ENCODE data around the gene CXCL12. TPM values are rescaled to one million over a fixed set of nuclear protein-coding genes. Genes with fewer than 3 reads are reported as not detected.

The CXCL12 gene
- total RNA-seq, 2 donors from 2014 or later: 0.91 to 13.5 TPM

- Mint-ChIP-seq H3K27ac (no peak overlapping the region), H3K4me3 (no peak overlapping the region), H3K4me1 (peaks cover 24% of the 10 kb centered on the region), H3K36me3 (ENCODE audit: low read depth) (no peaks in the 10 kb centered on the region), H3K27me3 (ENCODE audit: insufficient read depth) (peaks cover 69% of the 10 kb centered on the region), H3K9me3 (no peaks in the 10 kb centered on the region)
- Histone ChIP-seq H3K27ac (ENCODE audit: low read depth, low read length) (no peak overlapping the region), H3K27me3 (ENCODE audit: control insufficient read depth, insufficient read depth, low read length, poor library complexity, severe bottlenecking) (peaks cover 57% of the 10 kb centered on the region), H3K4me3 (ENCODE audit: low read length) (no peak overlapping the region), H3K9ac (ENCODE audit: extremely low read depth, low read length, poor library complexity, severe bottlenecking) (no peak overlapping the region), H3K9me3 (ENCODE audit: control insufficient read depth, low read length) (no peaks in the 10 kb centered on the region), H3K36me3 (ENCODE audit: control insufficient read depth, insufficient read depth, low read length) (no peaks in the 10 kb centered on the region), H3K4me1 (ENCODE audit: control insufficient read depth, insufficient read depth, low read length) (peaks cover 12% of the 10 kb centered on the region)
- TF ChIP-seq CTCF (conservative IDR thresholded peaks at IDR 0.05): no peak
- DNase-seq: peak; percentile 36
- 57 to 87% methylated on average over 1 to 4 of the region's 4 CpGs for WGBS, 2 experiments (ENCODE audit: insufficient coverage in 1 of 2, insufficient read length in 1 of 2)
These were observed 9.9 kb upstream of the CXCL12 start for GRCh38 chr10:44394696-44395381.

DNA sequence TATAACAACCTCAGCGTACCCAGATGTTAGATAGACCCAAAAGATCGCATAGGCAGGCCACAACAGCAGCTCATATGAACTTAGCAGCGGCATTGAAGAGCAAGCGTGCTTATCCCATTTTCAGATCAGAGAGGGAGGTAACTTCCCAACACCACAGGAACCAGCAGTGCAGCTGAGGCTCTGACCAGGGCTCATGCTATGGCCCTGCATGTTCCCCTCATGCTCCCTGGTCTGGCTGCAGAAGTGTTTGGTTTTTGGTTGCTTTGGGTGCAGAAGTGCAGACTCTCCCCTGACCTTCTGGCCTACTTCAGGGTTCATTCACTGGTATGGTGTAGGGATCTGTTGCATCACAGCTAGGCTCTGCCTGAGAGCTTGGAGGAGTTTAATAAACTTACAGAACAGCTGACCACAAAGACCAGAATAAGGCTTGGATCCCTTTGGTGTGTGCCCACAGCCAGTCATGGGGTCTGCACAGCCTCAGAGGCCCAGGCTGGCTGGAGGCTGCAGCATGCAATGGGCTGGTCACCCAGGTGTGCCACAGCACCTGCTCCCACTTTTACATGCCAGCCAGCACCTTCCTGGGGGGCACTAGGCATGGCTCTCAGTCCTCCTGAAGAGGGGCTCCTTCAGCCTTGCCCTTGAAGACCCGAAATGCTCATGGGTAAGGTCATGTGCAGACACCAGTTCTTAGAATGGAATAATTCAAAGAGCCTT is 9.1 kb upstream of the CXCL12 start:
- no peaks in the 10 kb centered on the region for H3K9me3 Mint-ChIP-seq
- no peaks in the 10 kb centered on the region for H3K36me3 Mint-ChIP-seq (ENCODE audit: low read depth)
- WGBS, 2 experiments (ENCODE audit: insufficient coverage in 1 of 2, insufficient read length in 1 of 2): 88% methylated on average over 5 of the region's 5 CpGs; no CpG with 5 or more reads in 1 of the 2 experiments
- Histone ChIP-seq H3K9me3 (ENCODE audit: control insufficient read depth, low read length) (no peaks in the 10 kb centered on the region), H3K36me3 (ENCODE audit: control insufficient read depth, insufficient read depth, low read length) (no peaks in the 10 kb centered on the region), H3K4me3 (ENCODE audit: low read length) (no peak overlapping the region), H3K9ac (ENCODE audit: extremely low read depth, low read length, poor library complexity, severe bottlenecking) (no peak overlapping the region), H3K27me3 (ENCODE audit: control insufficient read depth, insufficient read depth, low read length, poor library complexity, severe bottlenecking) (peaks cover 57% of the 10 kb centered on the region), H3K4me1 (ENCODE audit: control insufficient read depth, insufficient read depth, low read length) (peaks cover 3% of the 10 kb centered on the region), H3K27ac (ENCODE audit: low read depth, low read length) (no peak overlapping the region)
- peaks cover 70% of the 10 kb centered on the region for H3K27me3 Mint-ChIP-seq (ENCODE audit: insufficient read depth)
- DNase-seq: peak; percentile 29
- H3K4me1 Mint-ChIP-seq: peaks cover 16% of the 10 kb centered on the region
- no peak overlapping the region for H3K27ac Mint-ChIP-seq
- H3K4me3 Mint-ChIP-seq: no peak overlapping the region
- no peak for TF ChIP-seq CTCF (conservative IDR thresholded peaks at IDR 0.05)

GRCh38 chr10:44393051-44393630 is 8.2 kb upstream of the CXCL12 start:
- 90 to 93% methylated on average over 7 of the region's 7 CpGs for WGBS, 2 experiments (ENCODE audit: insufficient coverage in 1 of 2, insufficient read length in 1 of 2)
- Histone ChIP-seq H3K4me1 (ENCODE audit: control insufficient read depth, insufficient read depth, low read length) (peaks cover 3% of the 10 kb centered on the region), H3K27me3 (ENCODE audit: control insufficient read depth, insufficient read depth, low read length, poor library complexity, severe bottlenecking) (peaks cover 57% of the 10 kb centered on the region), H3K9ac (ENCODE audit: extremely low read depth, low read length, poor library complexity, severe bottlenecking) (no peak overlapping the region), H3K9me3 (ENCODE audit: control insufficient read depth, low read length) (no peaks in the 10 kb centered on the region), H3K27ac (ENCODE audit: low read depth, low read length) (no peak overlapping the region), H3K4me3 (ENCODE audit: low read length) (no peak overlapping the region), H3K36me3 (ENCODE audit: control insufficient read depth, insufficient read depth, low read length) (no peaks in the 10 kb centered on the region)
- H3K9me3 Mint-ChIP-seq: no peaks in the 10 kb centered on the region
- peak; percentile 30 for DNase-seq
- no peak for TF ChIP-seq CTCF (conservative IDR thresholded peaks at IDR 0.05)
- H3K4me3 Mint-ChIP-seq: no peak overlapping the region
- H3K27me3 Mint-ChIP-seq (ENCODE audit: insufficient read depth): peaks cover 69% of the 10 kb centered on the region
- H3K4me1 Mint-ChIP-seq: peaks cover 7% of the 10 kb centered on the region
- H3K27ac Mint-ChIP-seq: no peak overlapping the region
- H3K36me3 Mint-ChIP-seq (ENCODE audit: low read depth): no peaks in the 10 kb centered on the region

Measured in endodermal cell (in vitro differentiated cells).